GM10248 (cell line): ENCODE data around the gene RASGRP3.

Experiments used
- CTCF ChIA-PET: fragments of 300-600 bp; sonication (Branson Sonifier 250); formaldehyde crosslinking; extraction: SDS; loops from one replicate; lab custom pipeline; 2021; ENCODE audit warnings: antibody characterized with exemption; lab: Yijun Ruan, JAX
- POLR2A ChIA-PET: fragments of 350-650 bp; sonication (Branson Sonifier 250); formaldehyde crosslinking; extraction: SDS; loops from one replicate; lab custom pipeline; 2020; ENCODE audit warnings: antibody characterized with exemption; lab: Yijun Ruan, JAX
- DNase-seq: peaks from one replicate; pipeline ENCODE4 v3.0.0; 2012; ENCODE audit errors: extremely low spot score
- CTCF ChIP-seq: IDR thresholded peaks from 2 replicates; pipeline ENCODE4 v1.5.1; 2012; ENCODE audit warnings: mild to moderate bottlenecking, low read depth; ENCODE audit errors: extremely low read depth, missing control alignments, control extremely low read depth

RASGRP3 gene

GRCh38 chr2:33488178-33488690 is 11.8 kb downstream of the RASGRP3 start:
- no peak for TF ChIP-seq CTCF
- ChIA-PET CTCF (interaction anchor here (0.7 to 4.2 kb wide), 4 partner anchors 9 to 42 kb away, joined by 3 to 31 read pairs (median 4); partner anchors contain the start of gene RASGRP3), POLR2A (interaction anchor here (1.2 kb wide), 1 partner anchor 12 kb away, joined by 3 read pairs; the partner anchor contains the start of gene RASGRP3)
- no peak for DNase-seq

- no peak for TF ChIP-seq CTCF
- DNase-seq: peak; percentile 45
- POLR2A ChIA-PET: interaction anchor here (1.2 kb wide), 1 partner anchor 13 kb away, joined by 3 read pairs; the partner anchor contains the start of gene RASGRP3
- CTCF ChIA-PET: interaction anchor here (0.7 to 4.2 kb wide), 5 partner anchors 8 to 41 kb away, joined by 3 to 31 read pairs (median 4); partner anchors contain the start of gene RASGRP3
Observed at GRCh38 chr2:33488715-33489540, 12.5 kb downstream of the RASGRP3 start.

- POLR2A ChIA-PET: interaction anchor here (0.5 kb wide), 1 partner anchor 10 kb away, joined by 6 read pairs; no protein-coding TSS in a partner anchor
- DNase-seq: no peak
- no peak for TF ChIP-seq CTCF
- CTCF ChIA-PET: interaction anchor here (1.2 to 3.1 kb wide), 2 partner anchors 9 to 13 kb away, joined by 10 to 16 read pairs; partner anchors contain the start of gene RASGRP3
Observed at GRCh38 chr2:33489835-33490431, 13.5 kb downstream of the RASGRP3 start.

- no peak for TF ChIP-seq CTCF
- no peak for DNase-seq
- POLR2A ChIA-PET: interaction anchor here (1.3 kb wide), 1 partner anchor 8 kb away, joined by 5 read pairs; no protein-coding TSS in a partner anchor
- CTCF ChIA-PET: interaction anchor here (3.1 to 4.1 kb wide), 2 partner anchors 11 to 16 kb away, joined by 16 to 20 read pairs; partner anchors contain the start of gene RASGRP3
Observed at GRCh38 chr2:33491441-33492084, 15.1 kb downstream of the RASGRP3 start.

GRCh38 chr2:33492399-33493134 is 16.1 kb downstream of the RASGRP3 start:
- ChIA-PET POLR2A (interaction anchor here (1.3 to 2.3 kb wide), 4 partner anchors 9 to 16 kb away, joined by 5 to 20 read pairs (median 11); partner anchors contain the start of gene RASGRP3), CTCF (interaction anchor here (1.1 to 4.1 kb wide), 6 partner anchors 9 to 37 kb away, joined by 4 to 27 read pairs (median 6); partner anchors contain the start of gene RASGRP3)
- no peak for DNase-seq
- TF ChIP-seq CTCF: no peak
